Psoas muscle (tissue), 8 donors: ENCODE results near the gene DYNC2I2. TPM values are rescaled to one million over a fixed set of nuclear protein-coding genes. Genes with fewer than 3 reads are reported as not detected.
A peak's percentile ranks its signal among the peaks of the same experiment; 100 is the strongest.
"Not testable (repeated sequence)": the region's sequence is repeated elsewhere in the genome, so short reads cannot be mapped to it uniquely, and the experiment has no call there.

Experiments
- ATAC-seq, 4 donors: fragments of 200-7000 bp; cut with Tn5 transposase; one replicate each; pipeline ENCODE4 v1.9.1; 2020; ENCODE audit warnings: moderate library complexity in 3 of 4, mild to moderate bottlenecking in 2 of 4
- DNase-seq, 2 donors: peaks; one replicate each; pipeline ENCODE4 v3.0.0-alpha.2; 2020
- H3K27ac ChIP-seq: fragments of 200-600 bp; one replicate; pipeline ENCODE4 v1.8.0; 2022
- H3K27me3 ChIP-seq, 3 donors: fragments of 200-600 bp in 1 of 3; one replicate each; pipeline versions ENCODE4 v1.6.1 to v1.8.0; 2013 to 2022; ENCODE audit warnings: low read length in 2 of 3, mild to moderate bottlenecking in 2 of 3, moderate library complexity in 1 of 3; ENCODE audit not compliant: insufficient read depth in 3 of 3
- H3K36me3 ChIP-seq, 2 donors: fragments of 200-600 bp in 1 of 2; one replicate each; pipeline versions ENCODE4 v1.6.1 to v1.8.0; 2013 to 2022; ENCODE audit warnings: low read depth in 1 of 2, mild to moderate bottlenecking in 1 of 2, moderate library complexity in 1 of 2; ENCODE audit not compliant: insufficient read depth in 1 of 2
- H3K4me1 ChIP-seq: fragments of 200-600 bp; one replicate; pipeline ENCODE4 v1.8.0; 2022
- H3K4me3 ChIP-seq: fragments of 200-600 bp; one replicate; pipeline ENCODE4 v1.8.0; 2022; ENCODE audit warnings: mild to moderate bottlenecking
- H3K9me3 ChIP-seq: fragments of 200-600 bp; one replicate; pipeline ENCODE4 v1.8.0; 2022
- WGBS, 3 donors: extraction: QIAGEN DNeasy Blood & Tissue Kit; methylation state at CpG; one replicate each; pipeline versions ENCODE4 v1.1.6 to v1.1.7; 2013; 5-methylcytosine and 5-hydroxymethylcytosine counted together
- intact Hi-C, 2 donors: fragments of 100-400 bp; cut with DNase I; formaldehyde crosslinking; loops; one replicate each; pipeline versions ENCODE4 v1.11.0 to v1.14.2; 2022
- polyA plus RNA-seq, 3 donors: library from polyadenylated mRNA; stranded (reverse); fragments of 200-250 nt; gene quantifications; one replicate each; pipeline ENCODE4 v1.2.3, GENCODE V29; 2013
- total RNA-seq, 4 donors: library from RNA; stranded (reverse); fragmentation: NEBNext Ultra II Directional in 2 of 4; extraction: Animal tissue kit (Norgen Biotek cat#: 25700) in 2 of 4; gene quantifications; one replicate each; pipeline versions ENCODE4 v1.2.1 to v1.2.4, GENCODE V29; 2021 to 2023
- TF ChIP-seq, protein P1 (sequence below): fragments of 200-600 bp; IDR thresholded peaks from one replicate; pipeline ENCODE4 v1.8.0; 2022; ENCODE audit warnings: antibody characterized with exemption
- donor health status: healthy with polysubstance abuse.
- donor health status: DM: no; HTN: no; CAD: no; lungs with moderate emphysema.
- donor health status: Bipolar disorder and iron deficiency.
- donor health status: healthy.
- donor health status: DM: yes; HTN: yes; CAD: no.
- donor health status: DM: no; HTN: no; CAD: no.
- donor health status: DM: no; HTN: no; CAD: no.
- donor health status: DM: yes; HTN: yes; CAD: no.

The DYNC2I2 gene
- total and polyA plus RNA-seq, 7 donors = 6.3 to 29.1 (median 10.3) TPM

DNA sequence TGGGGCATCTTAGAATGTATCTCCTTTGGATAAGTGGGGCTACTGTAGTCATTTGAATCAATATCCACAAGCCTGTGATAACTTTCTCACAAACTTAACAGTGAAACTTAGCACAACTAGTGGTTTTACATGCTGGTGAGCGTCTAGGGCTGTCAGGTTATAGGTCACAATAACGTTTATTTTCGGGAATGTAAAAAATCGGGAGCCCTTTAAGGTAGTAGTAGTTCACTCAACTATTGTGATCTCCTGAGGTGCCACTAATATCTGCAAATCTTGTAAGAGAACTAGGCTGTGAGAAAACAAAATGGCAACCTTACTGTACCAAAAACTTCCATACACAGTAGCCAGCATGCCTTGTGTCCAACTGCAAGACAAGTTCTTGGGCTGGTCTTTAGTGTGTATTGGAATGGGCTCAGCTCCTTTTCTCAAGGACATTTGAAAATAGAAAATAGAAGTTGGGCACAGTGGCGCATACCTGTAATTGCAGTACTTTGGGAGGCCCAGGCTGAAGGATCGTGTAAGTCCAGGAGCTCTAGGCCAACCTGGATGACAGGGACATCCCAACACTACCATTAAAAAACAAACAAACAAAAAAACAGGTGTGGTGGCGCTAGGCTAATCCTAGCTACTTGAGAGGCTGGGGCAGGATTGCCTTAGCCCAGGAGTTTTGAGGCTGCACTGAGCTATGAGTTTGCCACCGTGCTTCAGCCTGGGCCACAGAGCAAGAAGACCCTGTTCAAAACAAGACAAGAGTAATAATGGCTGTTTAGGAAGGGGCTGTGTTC is 40.5 kb upstream of the DYNC2I2 start:
- no peak overlapping the region for H3K27ac ChIP-seq
- 75 to 78% (median 77%) methylated on average over 8 of the region's 8 CpGs for WGBS, 3 donors
- DNase-seq (no peak), ATAC-seq (no peak)
- peaks cover 0 to 49% of the 10 kb centered on the region in 2 donors for H3K36me3 ChIP-seq
- intact Hi-C loops = no loop called here
- no peaks in the 10 kb centered on the region for H3K9me3 ChIP-seq
- no peaks in the 10 kb centered on the region for H3K27me3 ChIP-seq
- no peak overlapping the region for H3K4me3 ChIP-seq
- TF ChIP-seq, protein P1, sequence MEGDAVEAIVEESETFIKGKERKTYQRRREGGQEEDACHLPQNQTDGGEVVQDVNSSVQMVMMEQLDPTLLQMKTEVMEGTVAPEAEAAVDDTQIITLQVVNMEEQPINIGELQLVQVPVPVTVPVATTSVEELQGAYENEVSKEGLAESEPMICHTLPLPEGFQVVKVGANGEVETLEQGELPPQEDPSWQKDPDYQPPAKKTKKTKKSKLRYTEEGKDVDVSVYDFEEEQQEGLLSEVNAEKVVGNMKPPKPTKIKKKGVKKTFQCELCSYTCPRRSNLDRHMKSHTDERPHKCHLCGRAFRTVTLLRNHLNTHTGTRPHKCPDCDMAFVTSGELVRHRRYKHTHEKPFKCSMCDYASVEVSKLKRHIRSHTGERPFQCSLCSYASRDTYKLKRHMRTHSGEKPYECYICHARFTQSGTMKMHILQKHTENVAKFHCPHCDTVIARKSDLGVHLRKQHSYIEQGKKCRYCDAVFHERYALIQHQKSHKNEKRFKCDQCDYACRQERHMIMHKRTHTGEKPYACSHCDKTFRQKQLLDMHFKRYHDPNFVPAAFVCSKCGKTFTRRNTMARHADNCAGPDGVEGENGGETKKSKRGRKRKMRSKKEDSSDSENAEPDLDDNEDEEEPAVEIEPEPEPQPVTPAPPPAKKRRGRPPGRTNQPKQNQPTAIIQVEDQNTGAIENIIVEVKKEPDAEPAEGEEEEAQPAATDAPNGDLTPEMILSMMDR = no peak
- H3K4me1 ChIP-seq = no peaks in the 10 kb centered on the region

DNA sequence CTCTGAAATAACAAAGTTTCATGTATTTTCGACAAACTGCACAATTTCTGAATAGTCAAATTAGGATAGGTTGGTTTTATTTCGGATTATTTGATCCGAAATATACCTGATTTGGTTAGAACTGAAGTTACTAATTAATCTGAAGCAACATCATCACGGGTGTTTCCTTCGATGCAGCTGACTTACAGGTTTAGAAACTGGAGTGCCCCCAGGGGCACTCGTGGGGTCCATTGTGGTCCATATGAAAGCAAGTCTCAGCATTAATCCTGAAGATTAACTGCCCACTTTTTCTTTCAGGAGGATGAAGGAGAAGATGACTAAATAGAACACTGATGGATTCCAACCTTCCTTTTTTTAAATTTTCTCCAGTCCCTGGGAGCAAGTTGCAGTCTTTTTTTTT is 37.7 kb upstream of the DYNC2I2 start:
- Histone ChIP-seq H3K9me3 (no peaks in the 10 kb centered on the region), H3K27ac (no peak overlapping the region), H3K27me3 (no peaks in the 10 kb centered on the region), H3K4me1 (peaks cover 11% of the 10 kb centered on the region), H3K36me3 (peaks cover 0 to 62% of the 10 kb centered on the region in 2 donors), H3K4me3 (no peak overlapping the region)
- intact Hi-C loops = no loop called here
- TF ChIP-seq, protein P1 = no peak
- ATAC-seq (no peak), DNase-seq (no peak)
- WGBS, 3 donors = 74 to 84% (median 77%) methylated on average over 6 of the region's 6 CpGs

DNA sequence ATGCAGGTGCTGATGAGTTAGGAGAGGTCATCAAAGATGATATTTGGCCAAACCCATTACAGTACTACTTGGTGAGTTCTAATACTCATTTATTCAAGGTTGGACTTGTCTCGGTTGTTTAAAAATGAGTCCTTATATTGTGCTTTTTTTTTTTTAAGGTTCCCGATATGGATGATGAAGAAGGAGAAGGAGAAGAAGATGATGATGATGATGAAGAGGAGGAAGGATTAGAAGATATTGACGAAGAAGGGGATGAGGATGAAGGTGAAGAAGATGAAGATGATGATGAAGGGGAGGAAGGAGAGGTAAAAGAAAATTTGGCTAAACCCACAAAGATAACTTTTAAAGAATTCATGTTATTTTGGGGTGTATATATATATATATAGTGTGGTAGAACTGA is 37.1 kb upstream of the DYNC2I2 start:
- ATAC-seq, H3K27ac ChIP-seq, DNase-seq, intact Hi-C loops, H3K9me3 ChIP-seq, H3K27me3 ChIP-seq, H3K4me3 ChIP-seq: not testable (repeated sequence)
- Histone ChIP-seq H3K36me3 (peaks cover 0 to 62% of the 10 kb centered on the region in 2 donors), H3K4me1 (peaks cover 11% of the 10 kb centered on the region)
- 78 to 85% (median 82%) methylated on average over 3 of the region's 3 CpGs for WGBS, 3 donors

DNA sequence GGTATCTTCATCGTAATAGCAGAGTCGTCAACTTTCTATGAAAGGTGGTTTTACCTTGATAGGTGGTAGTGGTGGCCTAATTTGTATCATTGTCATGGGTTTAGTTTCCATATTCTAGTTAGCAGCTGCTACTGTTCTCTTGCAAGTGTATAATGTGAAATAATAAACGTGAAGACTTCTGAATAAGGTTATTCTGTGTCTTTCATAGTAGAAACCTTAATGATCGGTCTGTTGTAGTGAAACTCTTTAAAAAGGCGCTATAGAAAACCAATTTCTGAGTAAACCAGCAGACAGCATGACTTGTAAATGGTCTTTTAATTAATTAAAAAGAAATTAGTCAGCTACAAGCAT is 34.0 kb upstream of the DYNC2I2 start:
- Histone ChIP-seq H3K4me1 (peaks cover 11% of the 10 kb centered on the region), H3K4me3 (peak overlapping the region; percentile 90), H3K27ac (peak overlapping the region; percentile 66), H3K9me3 (no peaks in the 10 kb centered on the region), H3K36me3 (peaks cover 0 to 47% of the 10 kb centered on the region in 2 donors), H3K27me3 (no peaks in the 10 kb centered on the region)
- intact Hi-C loops = no loop called here
- TF ChIP-seq, protein P1 = no peak
- ATAC-seq (no peak), DNase-seq (no peak)
- WGBS, 3 donors = 17 to 19% (median 19%) methylated on average over 5 of the region's 5 CpGs

DNA sequence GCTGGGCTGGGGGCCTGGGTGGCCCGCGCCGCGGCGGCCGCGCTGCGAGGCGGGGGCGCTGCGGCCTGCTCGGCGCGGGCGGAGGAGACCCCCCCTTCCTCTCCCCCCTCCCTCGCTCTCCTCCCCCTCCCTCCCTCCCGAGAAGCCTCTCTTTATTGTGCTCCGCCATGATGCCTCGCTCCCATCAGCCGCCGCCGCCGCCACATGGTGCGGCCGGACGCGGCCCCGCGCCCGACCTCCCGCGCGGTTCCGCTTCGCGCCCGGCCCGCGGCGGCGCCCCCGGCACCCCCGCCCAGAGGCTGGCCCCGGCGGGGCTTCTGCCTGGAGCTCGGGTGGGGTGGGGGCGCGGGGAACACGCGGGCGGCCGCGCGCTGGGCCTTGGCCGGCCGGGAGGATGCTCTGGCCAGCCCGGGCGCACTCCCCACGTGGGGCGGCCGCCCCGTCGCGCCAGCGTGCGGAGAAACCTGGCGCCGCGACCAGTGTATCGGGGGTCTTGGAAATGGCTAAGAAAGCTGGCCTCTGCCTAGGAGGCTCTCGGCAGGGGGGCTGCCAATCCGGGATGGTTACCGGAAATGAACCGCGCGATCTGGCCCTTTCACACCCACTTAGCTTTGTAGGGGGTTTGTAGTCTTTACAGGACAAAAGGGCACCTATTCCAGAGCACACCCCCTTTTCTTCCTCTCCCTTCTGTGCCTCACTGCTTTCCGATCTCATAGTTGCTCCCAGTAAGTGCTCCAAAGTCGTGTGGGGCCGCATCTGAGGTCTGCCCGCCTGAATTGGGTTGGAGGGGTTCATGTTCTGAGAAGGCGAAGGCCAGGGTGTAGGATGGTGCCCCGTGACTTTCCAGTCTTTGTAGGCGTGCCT is 33.4 kb upstream of the DYNC2I2 start:
- no peak for ATAC-seq
- TF ChIP-seq, protein P1 = no peak
- Histone ChIP-seq H3K9me3 (no peaks in the 10 kb centered on the region), H3K4me1 (peaks cover 11% of the 10 kb centered on the region), H3K36me3 (peaks cover 0 to 42% of the 10 kb centered on the region in 2 donors), H3K27me3 (no peaks in the 10 kb centered on the region), H3K27ac (peak overlapping the region; percentile 66), H3K4me3 (peak overlapping the region; percentile 90)
- intact Hi-C loops = no loop called here
- peak in 1 of 2 donors; percentile 67 for DNase-seq
- 1 to 2% (median 1%) methylated on average over 29 to 83 of the region's 83 CpGs for WGBS, 3 donors
